Measurements from ENCODE around the gene KCNQ5.

The KCNQ5 gene

GRCh38 chr6:73049971-73050594 lies 428.2 kb downstream of the KCNQ5 start:
- TF ChIP-seq CTCF (IDR thresholded peaks at IDR 0.05; ENCODE audit: low read depth, low read length), result no peak
- H3K4me3 ChIP-seq (ENCODE audit: low read depth, low read length), result no peak overlapping the region

- no peak overlapping the region for H3K4me3 ChIP-seq (ENCODE audit: low read depth, low read length)
- TF ChIP-seq CTCF (IDR thresholded peaks at IDR 0.05; ENCODE audit: low read depth, low read length), result no peak
These were observed 428.8 kb downstream of the KCNQ5 start for GRCh38 chr6:73050706-73051105.

DNA sequence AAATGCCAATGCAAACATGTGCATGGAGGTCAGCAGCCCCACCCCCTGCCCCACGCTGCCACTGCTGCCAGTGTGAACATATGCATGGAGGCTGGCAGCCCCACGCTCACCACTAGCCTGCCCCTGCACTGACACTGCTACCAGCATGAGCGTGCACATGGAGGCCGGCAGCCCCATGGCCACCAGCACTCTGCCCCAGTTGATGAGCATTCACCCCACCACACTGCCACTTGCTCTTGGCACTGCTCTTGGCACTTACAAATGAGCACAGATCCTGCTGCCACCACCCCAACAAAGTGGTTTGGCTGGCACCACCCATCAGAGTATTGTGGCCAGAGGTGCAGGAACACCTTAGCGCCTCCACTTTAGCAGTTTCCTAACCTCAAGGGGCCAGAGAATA lies 429.3 kb downstream of the KCNQ5 start:
- no peak for TF ChIP-seq CTCF (IDR thresholded peaks at IDR 0.05; ENCODE audit: low read depth, low read length)
- H3K4me3 ChIP-seq (ENCODE audit: low read depth, low read length), result no peak overlapping the region

DNA sequence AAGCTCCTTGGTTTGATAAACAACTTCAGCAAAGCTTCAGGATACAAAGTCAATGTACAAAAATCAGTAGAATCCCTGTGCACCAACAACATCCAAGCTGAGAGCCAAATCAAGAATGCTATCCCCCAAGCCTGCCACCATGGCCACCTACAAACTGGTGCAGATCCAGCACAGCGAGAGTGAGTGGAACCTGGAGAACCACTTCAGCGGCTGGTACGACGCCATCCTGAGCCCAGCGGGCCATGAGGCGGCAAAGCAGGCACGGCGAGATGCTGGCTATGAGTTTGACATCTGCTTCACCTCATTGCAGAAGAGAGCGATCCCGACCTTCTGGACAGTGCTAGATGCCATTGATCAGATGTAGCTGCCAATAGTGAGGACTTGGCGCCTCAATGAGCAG lies 433.1 kb downstream of the KCNQ5 start:
- TF ChIP-seq CTCF (IDR thresholded peaks at IDR 0.05; ENCODE audit: low read depth, low read length), result no peak
- H3K4me3 ChIP-seq (ENCODE audit: low read depth, low read length), result no peak overlapping the region

- H3K4me3 ChIP-seq (ENCODE audit: low read depth, low read length), result no peak overlapping the region
- TF ChIP-seq CTCF (IDR thresholded peaks at IDR 0.05; ENCODE audit: low read depth, low read length), result no peak
These were observed 436.9 kb downstream of the KCNQ5 start for GRCh38 chr6:73058736-73059135.

- TF ChIP-seq CTCF (IDR thresholded peaks at IDR 0.05; ENCODE audit: low read depth, low read length), result no peak
- no peak overlapping the region for H3K4me3 ChIP-seq (ENCODE audit: low read depth, low read length)
These were observed 440.3 kb downstream of the KCNQ5 start for GRCh38 chr6:73062130-73062529.

DNA sequence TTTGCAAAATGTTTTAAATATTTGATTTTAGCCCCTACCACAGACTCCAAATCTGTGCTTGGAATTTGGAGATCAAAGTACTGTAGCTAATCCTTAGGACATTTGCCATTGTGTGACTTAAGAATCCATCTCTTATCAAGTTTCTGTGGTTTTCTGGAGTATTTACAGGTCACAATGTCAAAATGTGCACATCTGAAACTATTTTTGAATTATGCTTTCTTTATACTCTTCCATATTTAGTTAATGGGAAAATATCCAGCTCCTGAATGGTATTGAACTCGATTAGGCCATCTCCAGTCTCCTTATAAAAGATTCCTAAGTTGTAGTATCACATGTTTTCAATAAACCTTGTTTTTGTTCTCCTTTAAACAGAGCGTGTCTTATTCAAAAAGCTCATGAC lies 441.0 kb downstream of the KCNQ5 start:
- no peak for TF ChIP-seq CTCF (IDR thresholded peaks at IDR 0.05; ENCODE audit: low read depth, low read length)
- no peak overlapping the region for H3K4me3 ChIP-seq (ENCODE audit: low read depth, low read length)
